K562 (cell line): ENCODE data around the gene GAL3ST3. TPM values are rescaled to one million over a fixed set of nuclear protein-coding genes. Genes with fewer than 3 reads are reported as not detected.
A peak's percentile ranks its signal among the peaks of the same experiment; 100 is the strongest.

Experiments
- ATAC-seq: fragments of 200-7000 bp; cut with Tn5 transposase; 3 replicates; pipeline ENCODE4 v1.9.1; 2020; ENCODE audit warnings: moderate library complexity
- BruUV-seq: library from RNA; stranded (reverse); fragments of 400-500 nt; replicated peaks from 2 replicates; lab custom pipeline; 2021; lab: Mats Ljungman, UMichigan
- CTCF ChIA-PET: fragments of 300-600 bp; formaldehyde crosslinking; extraction: SDS; loops from one replicate; lab custom pipeline; 2021; ENCODE audit warnings: low intra/inter-chr PET ratio; lab: Yijun Ruan, JAX
- POLR2A ChIA-PET: fragments of 300-600, 350-650 bp; sonication (Branson Sonifier 250); formaldehyde crosslinking; extraction: SDS; loops from one replicate; lab custom pipeline; 2021; ENCODE audit warnings: antibody characterized with exemption, inconsistent platforms; lab: Yijun Ruan, JAX
- DNase-seq, 4 experiments: peaks; one replicate each; pipeline versions ENCODE4 v3.0.0 to v3.0.0-alpha.2; 2011 to 2018; ENCODE audit warnings: low spot score in 3 of 4, mixed read lengths in 3 of 4; ENCODE audit errors: extremely low read depth in 1 of 4
- FAIRE-seq: peaks from 2 replicates; lab custom pipeline; 2011; peaks lifted over from hg19 to GRCh38; lab: Jason Lieb, UNC
- H2AFZ ChIP-seq: 2 replicates; pipeline ENCODE4 v1.6.0; 2011; ENCODE audit warnings: low read depth, low read length, control low read depth, inconsistent platforms
- H3K27ac ChIP-seq: fragments of 200-600 bp; 3 replicates; pipeline ENCODE4 v1.8.0; 2011; ENCODE audit warnings: low read depth, mild to moderate bottlenecking, control low read depth, inconsistent platforms, low read length, moderate library complexity, mixed read lengths; ENCODE audit errors: extremely low read depth
- H3K27me3 ChIP-seq, 2 experiments: fragments of 300-600 bp in 1 of 2; 2 replicates in 1 of 2; 3 replicates in 1 of 2; pipeline versions ENCODE4 v1.6.0 to v1.8.0; 2011; ENCODE audit warnings: inconsistent platforms in 2 of 2, low read length in 2 of 2, mild to moderate bottlenecking in 1 of 2, mixed read lengths in 1 of 2, moderate library complexity in 1 of 2; ENCODE audit not compliant: control insufficient read depth in 2 of 2, insufficient read depth in 2 of 2
- H3K36me3 ChIP-seq: fragments of 300-600 bp; 3 replicates; pipeline ENCODE4 v1.8.0; 2011; ENCODE audit warnings: mild to moderate bottlenecking, low read length, inconsistent platforms; ENCODE audit not compliant: control insufficient read depth, insufficient read depth
- H3K4me1 ChIP-seq, 2 experiments: fragments of 200-600 bp in 1 of 2; replicated peaks in 1 of 2; 2 replicates in 1 of 2; 3 replicates in 1 of 2; pipeline versions ENCODE4 v1.5.1 to v1.8.0; 2011; ENCODE audit warnings: inconsistent platforms in 2 of 2, low read length in 2 of 2, mild to moderate bottlenecking in 1 of 2, mixed read lengths in 1 of 2, moderate library complexity in 1 of 2; ENCODE audit not compliant: control insufficient read depth in 2 of 2, insufficient read depth in 2 of 2
- H3K4me2 ChIP-seq: 2 replicates; pipeline ENCODE4 v1.6.1; 2011; ENCODE audit warnings: low read length, control low read depth, inconsistent platforms, mixed read lengths; ENCODE audit not compliant: insufficient read depth
- H3K4me3 ChIP-seq: fragments of 200-600 bp; sonication (generic), shearing (Covaris generic); 2 replicates; pipeline ENCODE4 v1.5.1; 2016; ENCODE audit warnings: control low read depth, inconsistent platforms
- H3K79me2 ChIP-seq: fragments of 200-600 bp; 3 replicates; pipeline ENCODE4 v1.8.0; 2011; ENCODE audit warnings: low read length, inconsistent platforms; ENCODE audit not compliant: control insufficient read depth, insufficient read depth
- H3K9ac ChIP-seq, 2 experiments: 2 replicates each; pipeline versions ENCODE4 v1.6.0 to v1.6.1; 2011; ENCODE audit warnings: low read depth in 2 of 2, low read length in 2 of 2, control low read depth in 1 of 2, inconsistent platforms in 1 of 2, mild to moderate bottlenecking in 1 of 2, mixed read lengths in 1 of 2; ENCODE audit not compliant: insufficient read depth in 1 of 2
- H3K9me1 ChIP-seq: one replicate; pipeline ENCODE4 v1.6.0; 2011; ENCODE audit warnings: inconsistent platforms, mild to moderate bottlenecking, low read length, moderate library complexity; ENCODE audit not compliant: control insufficient read depth, insufficient read depth
- H3K9me3 ChIP-seq: replicated peaks from 2 replicates; pipeline ENCODE4 v1.5.1; 2011; ENCODE audit warnings: low read depth, low read length, inconsistent platforms; ENCODE audit not compliant: control insufficient read depth, insufficient read depth
- H4K20me1 ChIP-seq: replicated peaks from 2 replicates; pipeline ENCODE4 v1.6.1; 2011; ENCODE audit warnings: low read length, inconsistent platforms, mixed read lengths; ENCODE audit not compliant: control insufficient read depth, insufficient read depth
- EWSR1 ChIP-seq: fragments of 450-650 bp; IDR thresholded peaks from 2 replicates; pipeline ENCODE4 v1.6.1; 2018; ENCODE audit warnings: borderline replicate concordance, mild to moderate bottlenecking, low read depth, moderate library complexity; ENCODE audit not compliant: partially characterized antibody
- FOXA1 ChIP-seq: fragments of 450-650 bp; IDR thresholded peaks from 2 replicates; pipeline ENCODE4 v1.6.1; 2016; ENCODE audit warnings: mild to moderate bottlenecking, borderline replicate concordance
- NR2C1 ChIP-seq, 2 experiments: fragments of 450-650 bp; IDR thresholded peaks; 2 replicates each; pipeline ENCODE4 v1.6.1; 2017; ENCODE audit warnings: mild to moderate bottlenecking in 2 of 2, antibody characterized with exemption in 1 of 2, inconsistent platforms in 1 of 2, missing compliant biosample characterization in 1 of 2, missing genetic modification characterization in 1 of 2
- NR2C2 ChIP-seq, 2 experiments: fragments of 200-800 bp in 1 of 2; sonication (Bioruptor generic) in 1 of 2; sonication (generic) in 1 of 2; formaldehyde crosslinking in 1 of 2; IDR thresholded peaks; 2 replicates each; pipeline versions ENCODE4 v1.6.1 to v1.8.0; 2016 to 2022; ENCODE audit warnings: mild to moderate bottlenecking in 1 of 2, missing compliant biosample characterization in 1 of 2, missing genetic modification characterization in 1 of 2, missing genetic modification reagents in 1 of 2
- ZNF384 ChIP-seq: IDR thresholded peaks from 2 replicates; pipeline ENCODE4 v1.6.1; 2012; ENCODE audit warnings: low read depth, low read length, improper control_type of control experiment
- WGBS: fragments of 100-300 bp; shearing (Covaris generic); methylation state at CpG from one replicate; pipeline ENCODE4 v1.1.6; 2016; ENCODE audit warnings: low coverage, mixed read lengths; ENCODE audit not compliant: insufficient coverage; ENCODE audit errors: missing lambda C conversion rate; 5-methylcytosine and 5-hydroxymethylcytosine counted together
- in situ Hi-C: fragments of 300-500 bp; cut with MboI; formaldehyde crosslinking; loops from 4 replicates; pipeline ENCODE4 v1.15.0; 2018; ENCODE audit warnings: inconsistent platforms, mixed read lengths
- intact Hi-C: fragments of 100-400 bp; cut with micrococcal nuclease; formaldehyde crosslinking; loops from 2 replicates; pipeline ENCODE4 v1.14.2; 2022
- polyA plus RNA-seq, 8 experiments: library from polyadenylated mRNA; depleted of rRNA in 4 of 8; stranded (reverse) in 5 of 8; unstranded in 3 of 8; fragments of >200 nt; fragmentation: Nextera tagmentation in 2 of 8; fragmentation: Illumina TruSeq in 1 of 8; extraction: Ambion mirVana in 2 of 8; extraction: Trizol in 1 of 8; gene quantifications; 2 replicates each; pipeline versions ENCODE4 v1.2.1 to v1.2.3, GENCODE V29; 2011 to 2014; ENCODE audit warnings: inconsistent platforms in 1 of 8, missing spikeins in 1 of 8
- total RNA-seq, 7 experiments: library from RNA; depleted of rRNA in 6 of 7; stranded (reverse); fragments of >200 nt in 6 of 7; fragmentation: Illumina TruSeq in 2 of 7; extraction: Trizol in 2 of 7; gene quantifications; 2 replicates each; pipeline versions ENCODE4 v1.2.1 to v1.2.3, GENCODE V29; 2011 to 2021; ENCODE audit warnings: low replicate concordance in 1 of 7
- TF ChIP-seq, protein P1 (sequence below): fragments of 250-450 bp; sonication (Bioruptor Pico); IDR thresholded peaks from 2 replicates; pipeline ENCODE4 v1.8.0; 2021; ENCODE audit warnings: borderline replicate concordance, mild to moderate bottlenecking, moderate library complexity; ENCODE audit not compliant: poor library complexity, severe bottlenecking

Gene GAL3ST3
- total and polyA plus RNA-seq, 9 of the 15 experiments (the other 6 are each of a cell fraction or from before 2014, with no cell fraction given): not detected

GRCh38 chr11:66016793-66017177 lies 32.2 kb downstream of the GAL3ST3 start (continued):
- no peak for TF ChIP-seq FOXA1
- TF ChIP-seq ZNF384: no peak
- TF ChIP-seq EWSR1: no peak

- peak overlapping the region in 1 of 2 experiments; percentile 61; a peak in 2 of 4 replicates for H3K9ac ChIP-seq
- CTCF ChIA-PET: no interaction called here
- WGBS: 69% methylated on average over 18 of the region's 18 CpGs
Observed at GRCh38 chr11:66015936-66016792, 32.8 kb downstream of the GAL3ST3 start.

More at GRCh38 chr11:66015936-66016792, 32.8 kb downstream of the GAL3ST3 start:
- peaks cover 29 to 75% of the 10 kb centered on the region in 2 experiments for H3K4me1 ChIP-seq
- intact Hi-C loops (no loop called here), in situ Hi-C loops (no loop called here)
- POLR2A ChIA-PET: no interaction called here
- no peak for ATAC-seq
- H4K20me1 ChIP-seq: no peaks in the 10 kb centered on the region
- H3K27ac ChIP-seq: no peak overlapping the region
- no peak overlapping the region for H2AFZ ChIP-seq
- no peaks in the 10 kb centered on the region for H3K9me3 ChIP-seq
- H3K9me1 ChIP-seq: peaks cover 5% of the 10 kb centered on the region
- H3K27me3 ChIP-seq: no peaks in the 10 kb centered on the region
- H3K79me2 ChIP-seq: no peaks in the 10 kb centered on the region
- no peak for FAIRE-seq
- H3K36me3 ChIP-seq: no peaks in the 10 kb centered on the region
- no peak overlapping the region for H3K4me2 ChIP-seq
- TF ChIP-seq NR2C1 (IDR thresholded peaks at IDR 0.05): peak; percentile 55; the same call in 1 of the 2 replicates
- TF ChIP-seq NR2C1 (tag; IDR thresholded peaks at IDR 0.05): peak; percentile 63
- TF ChIP-seq, protein P1, sequence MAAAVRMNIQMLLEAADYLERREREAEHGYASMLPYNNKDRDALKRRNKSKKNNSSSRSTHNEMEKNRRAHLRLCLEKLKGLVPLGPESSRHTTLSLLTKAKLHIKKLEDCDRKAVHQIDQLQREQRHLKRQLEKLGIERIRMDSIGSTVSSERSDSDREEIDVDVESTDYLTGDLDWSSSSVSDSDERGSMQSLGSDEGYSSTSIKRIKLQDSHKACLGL: no peak
- no peak for TF ChIP-seq NR2C2 (CRISPR knock-in tag; IDR thresholded peaks at IDR 0.05)
- TF ChIP-seq NR2C2 (tag; IDR thresholded peaks at IDR 0.05): peak; percentile 29; the same call in 1 of the 2 replicates
- H3K4me3 ChIP-seq: no peak overlapping the region
- DNase-seq: no peak
- BruUV-seq: no TSS peak
